NCI-H146 treated with DMSO at 0.1 percent for 48 hours (cell line): ENCODE data around the gene TMIE.

Source experiments
- DNase-seq: peaks from one replicate; lab custom pipeline; 2025; ENCODE audit not compliant: unreplicated experiment; lab: John Stamatoyannopoulos, UW

Gene TMIE

DNA sequence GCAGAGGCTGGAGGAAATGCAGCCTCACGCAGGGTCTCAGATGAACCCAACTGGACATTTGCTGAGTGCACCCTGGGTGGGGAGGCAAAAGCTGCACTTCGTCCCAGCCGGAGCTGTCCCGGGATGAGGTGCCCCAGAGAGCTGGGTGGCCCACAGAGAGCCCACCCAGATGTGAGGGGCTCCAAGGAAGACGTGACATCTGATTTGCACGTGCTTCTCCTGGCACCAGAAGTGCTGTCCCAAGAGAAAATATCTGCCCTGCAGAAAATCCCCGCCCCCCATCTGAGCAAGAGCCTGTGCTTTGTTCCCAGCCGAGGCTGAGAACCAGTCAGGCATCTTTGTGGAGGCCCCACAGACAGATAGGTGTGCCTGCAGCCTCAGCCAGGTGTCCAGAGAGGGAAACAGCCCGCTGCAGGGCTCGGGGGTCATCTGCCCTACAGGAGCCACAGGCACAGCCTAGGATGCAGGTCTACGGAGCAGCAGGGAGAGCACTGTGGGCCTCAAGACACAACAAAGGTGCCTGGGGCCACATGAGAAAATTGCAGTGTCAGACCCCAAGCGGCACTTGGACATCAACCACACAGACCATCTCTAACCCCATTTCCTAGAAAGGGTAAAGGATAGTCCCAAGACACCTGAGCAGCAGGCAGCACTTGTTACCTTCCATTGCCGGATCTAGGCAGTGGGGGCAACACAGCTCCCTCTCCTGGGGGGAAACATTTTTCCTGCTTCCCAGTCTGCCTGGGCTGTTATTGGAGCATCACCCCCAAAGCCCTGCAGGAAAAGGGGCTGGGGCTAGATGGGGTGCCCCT, 5.8 kb downstream of the TMIE start:
- no peak for DNase-seq

DNA sequence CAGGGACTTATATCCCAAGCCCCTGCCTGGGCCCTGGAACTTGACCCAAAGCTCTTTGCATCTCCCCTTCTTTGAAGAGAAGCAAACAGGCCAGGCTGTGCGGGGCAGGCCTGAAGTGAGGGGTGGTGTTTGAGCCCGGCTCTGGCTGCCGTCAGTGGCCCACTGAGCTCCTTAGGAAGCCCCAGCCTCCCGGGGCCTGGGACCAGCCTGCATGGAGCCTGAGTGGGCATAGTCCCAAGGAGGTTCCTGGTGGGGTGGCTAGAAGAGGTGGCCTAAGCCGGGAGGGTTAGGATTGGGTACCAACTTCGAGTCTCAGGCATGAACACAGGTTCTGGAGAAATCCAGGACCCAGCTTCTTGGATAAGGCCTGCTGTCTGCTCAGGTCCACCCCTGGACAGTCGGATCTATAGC, 6.4 kb downstream of the TMIE start:
- no peak for DNase-seq

DNA sequence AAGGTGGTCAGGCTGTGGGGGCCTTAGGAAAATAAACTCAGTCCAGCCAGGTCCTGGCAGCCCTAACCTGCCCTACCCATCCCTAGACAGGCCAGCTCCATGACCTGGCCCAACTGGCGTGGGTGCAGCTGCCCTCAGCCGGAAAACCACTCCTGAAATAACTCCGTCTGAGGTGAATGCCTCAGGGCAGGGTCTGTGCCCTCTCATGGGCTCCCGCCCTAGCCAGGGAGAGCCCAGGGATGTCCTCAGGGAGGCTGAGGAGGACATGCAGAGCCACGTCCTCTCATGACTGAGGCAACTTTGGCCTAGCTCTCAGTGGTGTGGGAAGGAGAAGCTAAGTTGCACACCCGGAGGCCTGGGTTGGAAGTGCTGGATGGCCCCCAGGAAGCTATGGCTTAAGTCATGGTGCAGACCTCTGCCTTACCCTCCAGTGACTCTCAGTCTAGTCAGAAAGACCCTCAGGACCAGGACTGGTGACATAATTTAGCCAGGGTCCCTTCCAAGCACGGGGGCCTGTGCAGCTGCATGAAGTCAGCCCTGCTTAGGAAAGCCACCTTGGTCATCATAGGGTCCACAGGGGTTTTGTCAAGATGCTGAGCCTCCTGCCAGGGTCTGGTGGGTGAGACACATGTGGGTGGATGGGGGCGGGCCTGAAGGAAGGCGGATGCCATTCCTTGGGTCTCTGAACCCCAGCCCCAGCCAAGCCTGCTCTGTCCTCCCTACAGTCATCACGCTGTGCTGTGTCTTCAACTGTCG, 7.4 kb downstream of the TMIE start:
- no peak for DNase-seq

DNA sequence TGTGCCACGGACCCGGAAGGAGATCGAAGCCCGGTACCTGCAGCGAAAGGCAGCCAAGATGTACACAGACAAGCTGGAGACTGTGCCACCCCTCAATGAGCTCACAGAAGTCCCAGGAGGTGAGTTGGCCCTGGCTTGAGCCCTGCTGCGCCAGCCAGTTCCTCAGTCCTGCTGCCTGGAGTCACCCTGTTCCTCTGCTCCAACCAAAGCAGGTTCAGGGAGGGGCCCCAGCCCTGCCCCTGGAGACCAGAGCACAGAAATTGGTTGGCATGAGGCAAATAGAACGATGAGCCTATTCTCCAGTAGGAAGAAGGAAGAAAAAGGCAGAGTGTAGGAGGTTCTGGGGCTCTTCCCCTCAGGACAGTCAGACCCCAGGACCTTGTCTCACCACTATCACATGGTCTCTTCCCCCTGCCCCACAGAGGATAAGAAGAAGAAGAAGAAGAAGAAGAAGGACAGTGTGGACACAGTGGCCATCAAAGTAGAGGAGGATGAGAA, 8.0 kb downstream of the TMIE start:
- no peak for DNase-seq

DNA sequence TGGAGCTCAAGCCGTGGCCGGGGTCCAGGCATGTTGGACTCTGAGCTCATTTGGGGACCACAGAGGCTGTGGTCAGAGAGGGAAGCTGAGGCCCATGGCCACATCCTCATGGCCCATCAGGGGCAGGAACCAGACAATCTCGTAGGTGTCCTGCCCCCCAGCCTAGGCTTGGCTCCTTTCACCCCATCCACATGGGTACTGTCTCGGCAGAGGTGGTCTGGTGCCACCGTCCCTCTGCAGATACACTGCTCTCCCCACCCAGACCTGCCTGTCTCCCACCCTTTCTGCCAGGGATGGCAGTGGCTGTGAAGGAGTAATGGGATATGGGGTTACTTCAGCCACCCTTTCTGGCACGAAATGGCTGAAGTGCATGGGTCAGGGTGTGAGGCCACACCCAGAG, 8.5 kb downstream of the TMIE start:
- no peak for DNase-seq

DNA sequence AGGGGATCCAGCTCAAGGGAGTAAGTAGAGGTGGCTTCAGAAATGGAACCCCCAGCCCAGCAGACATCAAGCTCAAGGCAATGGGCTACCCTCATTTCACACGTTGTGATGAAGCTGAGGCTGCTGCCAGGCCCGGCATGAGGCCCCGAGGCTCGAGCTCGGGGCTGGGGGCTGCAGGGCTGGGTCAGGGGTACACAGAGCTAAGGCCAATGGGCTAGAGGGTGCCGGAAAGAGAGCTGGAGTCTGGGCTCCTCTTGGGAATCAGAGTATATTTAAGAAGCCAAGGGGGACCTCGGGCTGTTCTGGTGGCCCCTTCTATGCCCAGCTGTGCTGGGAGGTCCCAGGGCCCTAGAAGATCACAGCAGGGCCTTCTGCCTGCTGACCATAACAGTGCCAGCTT, 9.0 kb downstream of the TMIE start:
- no peak for DNase-seq

DNA sequence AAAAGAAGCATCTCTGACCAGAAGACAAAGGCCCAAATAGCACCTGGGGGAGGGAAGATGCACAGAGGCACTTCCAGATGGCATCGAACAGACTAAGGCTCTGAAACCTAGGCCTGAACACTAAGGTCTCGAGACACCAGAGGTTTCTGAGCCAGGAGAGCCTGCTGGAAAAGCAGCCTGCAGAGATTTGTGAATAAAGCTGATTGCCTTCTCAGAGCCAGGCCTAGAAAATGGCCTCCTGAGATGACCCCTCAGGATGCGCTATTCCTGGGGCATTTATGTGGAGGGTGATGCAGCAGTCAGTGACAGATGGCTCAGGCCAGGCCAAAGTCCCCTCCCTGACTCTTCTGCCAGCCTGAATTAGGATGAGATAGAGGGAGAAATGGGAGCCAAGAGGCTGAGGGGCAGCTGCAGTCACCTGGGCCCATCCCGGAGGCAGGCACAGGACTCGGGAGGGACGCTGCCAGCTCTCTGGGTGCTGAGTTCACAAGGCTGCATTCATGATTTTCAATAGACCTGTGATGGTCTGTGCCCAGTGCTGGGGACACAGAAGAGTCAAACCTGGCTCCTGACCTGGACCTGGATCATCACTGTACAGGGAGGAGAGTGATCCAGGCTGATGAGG, 9.6 kb downstream of the TMIE start:
- no peak for DNase-seq

DNA sequence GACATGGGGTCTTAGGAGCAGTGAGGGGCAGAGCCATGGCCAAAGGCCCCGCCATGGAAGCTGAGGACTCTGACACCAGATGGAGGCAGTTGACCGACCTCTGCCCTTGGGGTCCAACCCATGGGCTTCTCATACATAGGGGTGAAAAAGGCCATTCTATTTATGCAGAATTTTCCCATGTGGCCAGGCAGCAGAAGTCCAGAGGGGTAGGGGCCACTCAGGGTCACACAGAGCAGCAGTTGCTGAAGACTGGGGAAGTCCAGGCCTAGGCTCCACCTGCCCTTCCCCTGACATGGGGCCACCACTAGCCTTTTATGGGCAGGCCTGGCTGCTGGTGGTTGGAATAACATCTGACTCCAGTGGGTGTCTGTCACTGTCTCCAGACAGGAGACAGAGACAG, 10.1 kb downstream of the TMIE start:
- DNase-seq, result no peak

DNA sequence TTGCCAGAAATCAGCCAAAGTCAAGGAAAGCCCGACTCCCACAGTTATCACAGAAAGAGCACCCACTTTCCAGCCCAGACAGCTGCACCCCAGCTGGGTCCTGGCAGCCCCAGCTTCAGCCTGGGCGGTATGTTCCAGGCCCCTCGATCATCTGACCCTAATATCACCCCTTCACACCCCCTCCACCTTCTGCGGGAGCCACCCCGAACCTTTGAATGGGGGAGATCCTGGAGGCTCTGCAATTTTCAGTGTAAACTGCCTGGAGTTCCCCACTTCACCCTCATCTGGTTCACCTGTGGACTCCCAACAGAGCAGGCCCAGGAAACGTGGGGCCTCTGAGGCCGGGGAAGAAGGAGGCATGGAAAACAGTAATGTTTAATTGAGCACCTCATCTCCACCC, 10.6 kb downstream of the TMIE start:
- no peak for DNase-seq

DNA sequence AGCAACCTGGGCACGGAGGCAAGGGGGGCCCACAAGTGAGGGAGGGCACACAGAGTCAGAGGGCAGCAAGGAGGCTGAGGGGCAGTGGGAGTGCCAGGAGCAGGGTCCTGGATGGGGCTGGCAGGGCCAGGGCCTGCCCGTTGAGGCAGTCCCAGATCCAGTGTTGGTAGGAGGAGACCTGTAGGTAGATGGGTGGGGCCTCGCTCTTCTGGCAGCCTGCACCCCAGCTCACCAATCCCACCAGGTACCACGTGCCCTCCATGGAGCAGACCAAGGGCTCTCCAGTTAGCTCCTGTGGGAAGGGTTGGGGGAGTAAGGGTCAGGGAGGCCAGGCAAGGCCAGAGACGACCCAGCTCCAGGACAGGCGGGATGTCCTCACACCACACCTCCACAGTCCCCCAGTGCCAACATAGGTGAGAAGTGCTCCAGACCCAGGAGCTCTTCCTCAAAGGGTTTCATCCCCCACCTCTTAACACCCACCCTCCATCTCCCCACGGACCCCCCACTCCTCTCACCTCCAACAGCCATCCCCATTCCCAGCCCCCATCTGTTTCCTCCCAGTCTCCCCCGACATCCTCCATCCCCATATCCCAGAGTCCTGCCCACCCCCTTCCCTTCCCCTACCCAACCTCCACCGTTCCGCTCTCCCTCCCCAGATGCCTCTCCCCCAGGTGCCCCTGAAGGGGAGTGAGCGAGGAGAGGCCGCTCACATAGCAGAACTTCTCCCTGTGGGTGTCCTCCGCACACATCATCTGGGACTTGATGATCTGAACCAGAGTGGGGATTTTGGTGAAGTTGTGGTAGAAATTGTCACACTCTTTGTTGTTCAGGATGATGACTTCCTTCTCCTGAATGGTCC, 11.2 kb downstream of the TMIE start:
- DNase-seq, result no peak

DNA sequence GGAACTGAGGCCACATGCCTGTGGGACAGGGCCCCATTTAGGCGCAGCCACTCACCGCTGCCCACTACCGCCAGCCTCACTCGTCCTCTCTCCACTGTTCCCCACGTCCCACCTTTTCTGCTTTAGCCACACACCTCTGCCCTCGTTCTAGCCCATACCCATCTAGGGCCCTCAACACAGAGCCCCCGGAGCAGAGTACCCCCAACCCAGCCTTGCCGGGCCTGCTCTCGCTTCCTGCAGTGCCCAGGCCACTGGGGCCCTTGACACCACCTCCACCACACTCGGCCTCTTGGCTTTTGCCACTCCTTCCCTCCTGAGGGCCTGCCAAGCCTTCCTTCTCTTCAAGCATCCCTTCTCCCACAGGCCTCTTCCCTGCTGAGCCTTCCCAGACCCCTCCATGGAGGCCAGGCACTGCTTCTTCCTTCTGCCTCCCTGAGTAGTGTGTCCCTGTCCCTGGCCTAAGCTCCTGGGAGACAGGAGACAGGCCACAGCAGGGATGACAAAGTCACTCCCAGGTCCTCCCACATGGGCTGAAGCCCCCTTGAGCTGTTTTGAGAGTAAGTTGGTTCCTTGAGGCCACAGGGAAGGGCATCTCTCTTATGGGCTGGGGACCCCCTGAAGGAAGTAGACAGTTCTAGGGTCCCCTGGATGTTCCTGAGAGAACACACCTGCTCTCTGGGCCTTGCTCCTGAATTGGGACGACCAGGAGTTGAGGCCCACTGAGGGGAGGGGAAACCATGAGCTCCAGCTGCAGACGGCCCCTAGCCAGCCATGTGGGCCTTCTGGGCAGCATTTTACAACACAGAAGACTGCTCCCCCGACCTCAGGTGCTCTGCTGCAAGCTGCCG, 12.1 kb downstream of the TMIE start:
- DNase-seq, result no peak

DNA sequence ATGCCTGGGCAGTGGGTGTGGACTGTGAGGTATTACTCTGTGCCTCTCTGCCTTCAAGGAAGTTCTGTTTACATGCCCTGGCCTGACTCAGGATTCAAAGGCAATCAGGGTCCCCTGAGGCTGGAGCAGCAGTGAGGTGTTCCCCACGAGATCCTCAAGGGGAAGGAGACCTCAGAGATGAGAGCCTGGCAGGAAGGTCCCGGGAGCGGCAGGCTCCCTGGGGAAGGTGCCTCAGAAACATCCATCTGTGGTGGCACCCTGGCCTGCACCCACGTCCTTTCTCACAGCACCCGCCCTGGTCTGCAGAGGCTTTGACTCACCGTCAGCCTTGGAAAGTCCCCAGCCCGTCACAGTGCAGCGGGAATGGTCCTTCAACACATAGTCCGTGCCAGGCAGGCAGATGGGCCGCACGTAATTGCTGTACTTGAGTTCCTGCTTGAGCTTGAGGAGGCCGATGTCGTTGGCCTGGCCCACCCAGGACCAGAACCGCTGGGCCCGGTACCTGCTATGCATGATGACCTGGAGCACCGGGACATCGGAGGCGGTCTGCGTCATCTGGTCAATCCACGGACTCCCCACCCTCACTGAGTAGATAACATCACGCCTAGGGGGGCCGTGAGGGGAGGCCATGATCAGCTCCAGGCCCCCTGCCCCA, 12.8 kb downstream of the TMIE start:
- no peak for DNase-seq

DNA sequence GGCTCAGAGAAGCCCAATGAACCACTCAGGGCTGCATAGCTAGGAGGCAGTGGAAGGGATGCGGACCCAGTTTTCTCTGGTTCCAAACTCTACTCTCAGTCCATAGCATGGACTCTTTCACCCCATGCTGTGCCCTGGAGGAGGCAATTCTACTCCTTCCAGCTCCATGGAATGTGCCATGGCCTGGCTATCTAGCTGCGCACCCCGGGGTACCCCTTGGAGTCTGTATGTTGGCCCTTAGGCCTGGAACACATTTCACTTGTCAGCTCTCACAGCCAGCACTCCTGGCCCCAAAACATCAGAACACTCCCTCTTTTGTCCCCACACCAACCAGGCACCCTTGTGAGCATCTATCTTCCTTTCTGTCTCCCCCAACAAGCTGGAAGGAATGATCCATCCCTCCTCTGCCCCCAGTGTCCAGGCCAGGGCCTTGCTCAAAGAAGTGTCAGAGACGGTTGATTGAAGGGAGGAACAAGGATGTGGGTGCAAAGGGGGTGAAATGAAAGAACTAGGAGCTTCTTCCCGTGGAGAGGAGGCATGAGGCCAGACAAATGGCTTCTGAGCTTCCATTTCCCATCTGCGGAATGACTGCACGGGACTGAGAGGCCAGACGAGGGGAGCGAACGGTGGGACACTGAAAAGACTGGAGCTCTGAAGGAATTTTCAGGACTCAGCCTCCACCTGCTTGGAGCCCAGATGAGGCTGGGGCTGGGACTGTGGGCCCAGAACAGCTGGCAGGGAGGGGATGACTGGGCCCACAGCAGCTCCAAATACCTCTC, 13.7 kb downstream of the TMIE start:
- DNase-seq, result no peak

DNA sequence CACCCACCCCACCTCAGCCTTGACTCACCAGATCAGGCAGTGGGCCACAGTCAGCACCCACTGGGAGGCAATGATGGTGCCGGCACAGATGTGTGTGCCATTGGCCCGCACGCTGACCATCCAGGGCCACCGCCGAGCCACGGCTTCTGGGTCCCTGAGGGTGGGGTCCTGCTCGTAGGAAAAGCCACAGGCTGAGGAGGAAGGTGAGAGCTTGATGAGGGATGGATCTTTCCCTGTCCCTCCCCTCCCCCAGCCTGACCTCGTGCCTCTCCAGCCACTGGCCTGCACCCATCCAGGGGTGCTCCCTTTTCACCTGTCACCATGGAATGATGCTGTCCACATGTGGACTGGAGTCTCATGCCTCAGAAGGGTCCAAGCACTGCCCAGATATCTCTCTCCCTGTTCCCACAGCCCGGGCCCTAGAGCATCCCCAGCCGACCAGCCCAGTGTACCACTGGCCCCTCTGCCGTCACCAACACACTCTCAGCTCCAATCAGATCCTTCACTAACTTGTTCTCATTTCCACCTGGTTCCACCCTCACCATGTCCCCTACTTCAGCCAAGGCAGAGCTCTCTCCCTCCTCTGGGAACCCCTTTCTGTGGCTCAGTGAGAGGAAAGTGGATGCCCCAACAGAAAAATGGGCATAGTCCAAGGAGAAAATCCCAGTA, 14.4 kb downstream of the TMIE start:
- no peak for DNase-seq

DNA sequence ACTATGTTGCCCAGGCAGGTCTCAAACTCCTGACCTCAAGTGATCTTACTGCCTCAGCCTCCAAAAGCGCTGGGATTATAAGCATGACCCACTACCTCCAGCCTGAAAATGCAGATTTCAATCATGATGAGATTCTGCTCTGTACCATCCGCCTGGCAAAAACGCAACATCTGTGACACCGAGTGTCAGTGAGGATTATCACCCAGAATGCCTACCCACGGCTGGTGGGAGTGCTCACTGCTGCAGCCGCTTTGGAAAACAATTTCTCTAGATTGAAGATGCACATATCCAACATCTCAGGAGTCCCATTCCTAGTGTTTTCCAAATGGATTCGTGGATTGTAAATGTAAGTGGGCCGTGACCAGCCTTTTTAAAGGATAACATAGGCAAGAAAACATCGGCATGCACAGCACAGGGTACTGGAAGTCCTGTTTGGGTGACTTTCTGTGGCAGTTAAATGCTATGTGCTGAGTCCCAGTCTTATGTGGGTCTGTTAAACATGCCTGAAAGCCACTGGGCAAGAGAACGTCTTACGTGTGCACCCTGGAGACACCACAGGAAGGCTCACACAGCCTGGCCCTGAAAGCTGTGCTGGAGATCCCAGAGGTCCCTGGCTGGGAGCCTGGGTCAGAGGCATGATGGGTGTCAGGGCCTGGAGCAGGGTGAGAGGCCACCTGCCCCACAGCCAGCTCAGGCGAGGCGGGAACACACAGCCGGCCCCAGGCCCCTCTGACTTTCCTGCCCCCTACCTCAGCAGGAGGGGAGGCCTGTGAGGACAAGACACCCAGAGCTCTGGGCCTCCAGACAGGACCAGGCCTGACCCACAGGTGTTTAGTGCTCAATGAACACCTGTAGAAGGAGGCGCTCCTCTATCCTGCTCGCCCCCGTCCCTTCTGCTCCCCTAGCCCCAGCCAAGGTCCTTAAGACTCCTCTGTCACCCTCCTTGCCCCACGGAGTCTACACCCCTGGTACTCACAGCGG, 15.6 kb downstream of the TMIE start:
- no peak for DNase-seq

DNA sequence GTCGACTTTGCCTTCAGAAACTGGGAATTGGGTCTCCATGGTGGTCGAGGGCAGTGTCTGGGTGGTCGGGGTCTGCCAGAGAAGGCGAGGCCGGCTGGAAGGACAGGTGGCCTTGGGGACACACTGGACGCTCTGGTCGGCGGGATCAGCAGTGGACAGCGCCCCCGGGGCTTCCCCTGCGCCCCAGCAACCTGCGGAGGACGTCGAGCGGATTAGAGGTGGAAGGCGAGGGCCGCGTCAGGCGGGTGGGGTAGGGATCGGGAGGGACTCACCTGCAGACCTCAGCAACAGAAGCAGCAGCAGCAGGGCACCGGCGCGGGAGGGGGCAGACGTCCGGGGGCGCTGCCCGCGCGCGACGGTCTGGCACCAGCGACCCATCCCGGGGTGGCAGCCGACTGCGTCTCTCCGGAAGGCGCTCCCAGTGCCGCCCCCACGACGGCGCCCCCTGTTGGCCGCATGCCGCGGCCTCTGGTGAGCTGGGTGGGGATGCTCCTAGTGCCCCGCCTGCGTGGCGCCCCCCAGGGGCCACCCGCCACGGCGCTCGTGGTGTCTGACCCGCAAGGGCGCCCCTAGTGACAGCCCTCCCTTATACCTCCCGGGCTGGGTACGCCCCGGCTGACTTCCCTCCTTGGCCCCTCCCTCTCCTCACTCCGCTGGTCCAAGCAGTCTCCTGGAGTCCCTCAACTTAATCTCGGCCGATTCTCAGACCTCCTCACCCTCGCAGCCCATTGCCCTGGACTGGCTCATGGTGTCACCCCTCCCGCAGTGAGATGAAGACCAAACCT, 16.4 kb downstream of the TMIE start, which contains the start of gene PRSS50:
TSS of gene PRSS50 (minus strand) at position 423 of the 785 bp plus-strand sequence. CDS start at position 378, 45 bp downstream.
- DNase-seq, result no peak
